Small intestine (tissue), 7 donors: ENCODE data around the gene CFAP99. TPM values are rescaled to one million over a fixed set of nuclear protein-coding genes. Genes with fewer than 3 reads are reported as not detected.

Experiments
- DNase-seq, 2 donors: peaks; one replicate each; pipeline versions ENCODE4 v3.0.0 to v3.0.0-alpha.2; 2013
- FAIRE-seq: peaks from 2 replicates; lab custom pipeline; 2012; peaks lifted over from hg19 to GRCh38; lab: Jason Lieb, UNC
- H3K27ac ChIP-seq, 3 donors: one replicate each; pipeline ENCODE4 v1.5.1; 2013; ENCODE audit warnings: low read length in 2 of 3, mild to moderate bottlenecking in 2 of 3, control low read depth in 1 of 3, inconsistent platforms in 1 of 3, low read depth in 1 of 3, moderate library complexity in 1 of 3
- H3K27me3 ChIP-seq, 3 donors: one replicate each; pipeline ENCODE4 v1.6.1; 2013; ENCODE audit warnings: low read length in 3 of 3, inconsistent platforms in 1 of 3; ENCODE audit not compliant: control insufficient read depth in 3 of 3, insufficient read depth in 3 of 3
- H3K36me3 ChIP-seq, 3 donors: one replicate each; pipeline ENCODE4 v1.6.1; 2013; ENCODE audit warnings: low read length in 3 of 3, inconsistent platforms in 1 of 3, low read depth in 1 of 3, mild to moderate bottlenecking in 1 of 3, moderate library complexity in 1 of 3; ENCODE audit not compliant: control insufficient read depth in 3 of 3, insufficient read depth in 2 of 3
- H3K4me1 ChIP-seq, 3 donors: one replicate each; pipeline ENCODE4 v1.6.1; 2013; ENCODE audit warnings: low read length in 2 of 3, inconsistent platforms in 1 of 3, low read depth in 1 of 3, mild to moderate bottlenecking in 1 of 3, moderate library complexity in 1 of 3; ENCODE audit not compliant: control insufficient read depth in 3 of 3, insufficient read depth in 2 of 3
- H3K4me3 ChIP-seq, 3 donors: one replicate each; pipeline ENCODE4 v1.5.1; 2013; ENCODE audit warnings: low read length in 3 of 3, control low read depth in 1 of 3, inconsistent platforms in 1 of 3, low read depth in 1 of 3, mild to moderate bottlenecking in 1 of 3, moderate library complexity in 1 of 3
- H3K9me3 ChIP-seq, 2 donors: one replicate each; pipeline ENCODE4 v1.6.1; 2013; ENCODE audit warnings: low read depth in 1 of 2, low read length in 1 of 2; ENCODE audit not compliant: control insufficient read depth in 2 of 2, insufficient read depth in 1 of 2
- WGBS, 3 donors: extraction: QIAGEN DNeasy Blood & Tissue Kit; methylation state at CpG; one replicate each; pipeline ENCODE4 v1.1.7; 2013; 5-methylcytosine and 5-hydroxymethylcytosine counted together
- polyA plus RNA-seq, 4 donors: library from polyadenylated mRNA; stranded (reverse) in 3 of 4; unstranded in 1 of 4; fragments of 200-250 nt in 3 of 4; fragments of 120-200 nt in 1 of 4; gene quantifications; one replicate each; pipeline versions ENCODE4 v1.2.1 to v1.2.3, GENCODE V29; 2013
- donor health status: healthy with polysubstance abuse.
- donor health status: control.
- donor health status: control.
- donor health status: Bipolar disorder and iron deficiency.
- donor health status: healthy.

CFAP99 gene
- polyA plus RNA-seq, 4 donors: 0.15 to 0.67 (median 0.16) TPM; not detected in 1

- no peak for FAIRE-seq
- Histone ChIP-seq H3K4me3 (peak overlapping the region in 1 of 3 donors; percentile 25), H3K27me3 (peaks cover 0 to 19% (median 0%) of the 10 kb centered on the region in 3 donors), H3K27ac (no peak overlapping the region), H3K9me3 (no peaks in the 10 kb centered on the region), H3K4me1 (peaks cover 0 to 12% (median 11%) of the 10 kb centered on the region in 3 donors), H3K36me3 (no peaks in the 10 kb centered on the region)
- peak; percentile 74 to 83 for DNase-seq
- WGBS, 3 donors: 2 to 6% (median 5%) methylated on average over 27 of the region's 27 CpGs
Observed at GRCh38 chr4:2402048-2402842, 16.5 kb upstream of the CFAP99 start.

- peaks cover 0 to 19% (median 0%) of the 10 kb centered on the region in 3 donors for H3K27me3 ChIP-seq
- H3K27ac ChIP-seq: no peak overlapping the region
- FAIRE-seq: no peak
- WGBS, 3 donors: 72 to 74% (median 73%) methylated on average over 7 of the region's 7 CpGs
- H3K36me3 ChIP-seq: no peaks in the 10 kb centered on the region
- H3K9me3 ChIP-seq: no peaks in the 10 kb centered on the region
- H3K4me3 ChIP-seq: no peak overlapping the region
- H3K4me1 ChIP-seq: peaks cover 0 to 12% (median 11%) of the 10 kb centered on the region in 3 donors
- DNase-seq: no peak
Observed at GRCh38 chr4:2402941-2403340, 15.8 kb upstream of the CFAP99 start.

- H3K36me3 ChIP-seq: no peaks in the 10 kb centered on the region
- FAIRE-seq (no peak), DNase-seq (no peak)
- peaks cover 0 to 13% (median 9%) of the 10 kb centered on the region in 3 donors for H3K4me1 ChIP-seq
- H3K9me3 ChIP-seq: no peaks in the 10 kb centered on the region
- H3K27ac ChIP-seq: no peak overlapping the region
- WGBS, 3 donors: 77 to 79% (median 78%) methylated on average over 10 of the region's 10 CpGs
- H3K27me3 ChIP-seq: peaks cover 0 to 15% (median 0%) of the 10 kb centered on the region in 3 donors
- H3K4me3 ChIP-seq: no peak overlapping the region
Observed at GRCh38 chr4:2406406-2406805, 12.3 kb upstream of the CFAP99 start.

- FAIRE-seq (no peak), DNase-seq (no peak)
- no peaks in the 10 kb centered on the region for H3K36me3 ChIP-seq
- peaks cover 2 to 14% (median 8%) of the 10 kb centered on the region in 3 donors for H3K4me1 ChIP-seq
- H3K4me3 ChIP-seq: no peak overlapping the region
- no peaks in the 10 kb centered on the region for H3K9me3 ChIP-seq
- 79 to 84% (median 81%) methylated on average over 7 of the region's 7 CpGs for WGBS, 3 donors
- H3K27ac ChIP-seq: no peak overlapping the region
- peaks cover 0 to 10% (median 0%) of the 10 kb centered on the region in 3 donors for H3K27me3 ChIP-seq
Observed at GRCh38 chr4:2406920-2407319, 11.8 kb upstream of the CFAP99 start.

- H3K27me3 ChIP-seq: peaks cover 0 to 1% (median 0%) of the 10 kb centered on the region in 3 donors
- H3K9me3 ChIP-seq: no peaks in the 10 kb centered on the region
- no peak overlapping the region for H3K27ac ChIP-seq
- no peak for DNase-seq
- peaks cover 6 to 17% (median 6%) of the 10 kb centered on the region in 3 donors for H3K4me1 ChIP-seq
- FAIRE-seq: no peak
- H3K4me3 ChIP-seq: no peak overlapping the region
- H3K36me3 ChIP-seq: no peaks in the 10 kb centered on the region
- 71 to 93% (median 92%) methylated on average over 3 of the region's 3 CpGs for WGBS, 3 donors
Observed at GRCh38 chr4:2407991-2408342, 10.8 kb upstream of the CFAP99 start.

- FAIRE-seq (no peak), DNase-seq (peak in 1 of 2 donors; percentile 37)
- Histone ChIP-seq H3K27ac (no peak overlapping the region), H3K4me1 (peaks cover 6 to 22% (median 6%) of the 10 kb centered on the region in 3 donors), H3K4me3 (no peak overlapping the region), H3K9me3 (no peaks in the 10 kb centered on the region), H3K36me3 (no peaks in the 10 kb centered on the region), H3K27me3 (no peaks in the 10 kb centered on the region)
- WGBS, 3 donors: 70 to 80% (median 72%) methylated on average over 15 of the region's 15 CpGs
Observed at GRCh38 chr4:2408401-2408958, 10.3 kb upstream of the CFAP99 start.

GRCh38 chr4:2408976-2409375 lies 9.8 kb upstream of the CFAP99 start:
- no peak for FAIRE-seq
- no peak overlapping the region for H3K27ac ChIP-seq

GRCh38 chr4:2409381-2409783 lies 9.4 kb upstream of the CFAP99 start:
- H3K27ac ChIP-seq: no peak overlapping the region
- no peaks in the 10 kb centered on the region for H3K36me3 ChIP-seq
- no peak for FAIRE-seq
- WGBS, 3 donors: 89 to 97% (median 92%) methylated on average over 14 of the region's 14 CpGs
- no peak overlapping the region for H3K4me3 ChIP-seq
- no peak for DNase-seq
- no peaks in the 10 kb centered on the region for H3K27me3 ChIP-seq
- H3K4me1 ChIP-seq: peaks cover 12 to 31% (median 15%) of the 10 kb centered on the region in 3 donors
- no peaks in the 10 kb centered on the region for H3K9me3 ChIP-seq

More at GRCh38 chr4:2408976-2409375, 9.8 kb upstream of the CFAP99 start:
- Histone ChIP-seq H3K4me1 (peaks cover 9 to 27% (median 11%) of the 10 kb centered on the region in 3 donors), H3K4me3 (no peak overlapping the region), H3K27me3 (no peaks in the 10 kb centered on the region), H3K9me3 (no peaks in the 10 kb centered on the region), H3K36me3 (no peaks in the 10 kb centered on the region)
- 87 to 90% (median 90%) methylated on average over 9 to 10 of the region's 10 CpGs for WGBS, 3 donors
- no peak for DNase-seq
